Astrocyte (in vitro differentiated cells and primary cell): ENCODE data around the gene ZNF516.

Experiments used
- EZH2 ChIP-seq: IDR thresholded peaks from 2 replicates; pipeline ENCODE4 v1.6.1; 2012; ENCODE audit warnings: mild to moderate bottlenecking, low read length, inconsistent platforms; ENCODE audit not compliant: insufficient read depth
- TF ChIP-seq, protein P1 (sequence below): IDR thresholded peaks from 2 replicates; pipeline ENCODE4 v1.5.1; 2011; ENCODE audit warnings: low read depth, mild to moderate bottlenecking, inconsistent platforms, low read length, moderate library complexity; ENCODE audit not compliant: insufficient read depth

DNA sequence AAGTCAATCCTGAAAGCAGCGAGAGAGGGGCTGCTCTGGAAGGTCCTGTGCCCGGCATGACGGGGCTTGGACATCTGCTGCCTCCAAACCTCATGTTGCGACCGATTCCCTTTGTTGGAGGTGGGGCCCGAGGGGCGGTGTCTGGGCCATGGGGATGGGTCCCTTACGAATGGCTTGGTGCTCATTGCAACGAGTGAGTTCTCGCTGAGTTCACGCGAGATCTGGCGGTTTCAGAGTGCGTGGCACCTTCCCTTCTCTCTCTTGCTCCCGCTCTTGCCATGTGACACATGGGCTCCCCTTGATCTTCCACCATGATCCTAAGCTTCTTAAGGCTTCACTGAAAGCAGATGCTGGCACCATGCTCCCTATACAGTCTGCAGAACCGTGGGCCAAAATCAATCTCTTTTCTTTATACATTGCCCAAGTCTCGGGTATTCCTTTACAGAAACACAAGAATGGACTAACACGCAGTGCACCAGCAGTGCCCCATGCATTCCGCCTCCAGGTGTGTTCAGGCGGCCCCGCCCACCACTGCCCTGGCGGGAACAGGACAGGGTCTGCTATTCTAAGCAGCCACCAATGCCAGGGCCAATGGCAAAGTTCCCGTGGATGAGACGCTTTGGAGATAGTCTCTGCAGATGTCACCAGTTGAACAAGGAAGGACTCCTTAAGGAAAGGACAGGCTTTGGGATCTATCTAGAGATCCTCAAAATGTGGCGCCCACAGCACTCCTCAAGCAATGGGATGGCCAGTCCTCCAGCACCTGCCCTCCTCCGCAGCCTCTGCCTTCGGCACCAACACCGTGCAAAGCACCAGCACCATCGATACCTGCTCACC lies 63.4 kb downstream of the ZNF516 start:
- TF ChIP-seq, protein P1, sequence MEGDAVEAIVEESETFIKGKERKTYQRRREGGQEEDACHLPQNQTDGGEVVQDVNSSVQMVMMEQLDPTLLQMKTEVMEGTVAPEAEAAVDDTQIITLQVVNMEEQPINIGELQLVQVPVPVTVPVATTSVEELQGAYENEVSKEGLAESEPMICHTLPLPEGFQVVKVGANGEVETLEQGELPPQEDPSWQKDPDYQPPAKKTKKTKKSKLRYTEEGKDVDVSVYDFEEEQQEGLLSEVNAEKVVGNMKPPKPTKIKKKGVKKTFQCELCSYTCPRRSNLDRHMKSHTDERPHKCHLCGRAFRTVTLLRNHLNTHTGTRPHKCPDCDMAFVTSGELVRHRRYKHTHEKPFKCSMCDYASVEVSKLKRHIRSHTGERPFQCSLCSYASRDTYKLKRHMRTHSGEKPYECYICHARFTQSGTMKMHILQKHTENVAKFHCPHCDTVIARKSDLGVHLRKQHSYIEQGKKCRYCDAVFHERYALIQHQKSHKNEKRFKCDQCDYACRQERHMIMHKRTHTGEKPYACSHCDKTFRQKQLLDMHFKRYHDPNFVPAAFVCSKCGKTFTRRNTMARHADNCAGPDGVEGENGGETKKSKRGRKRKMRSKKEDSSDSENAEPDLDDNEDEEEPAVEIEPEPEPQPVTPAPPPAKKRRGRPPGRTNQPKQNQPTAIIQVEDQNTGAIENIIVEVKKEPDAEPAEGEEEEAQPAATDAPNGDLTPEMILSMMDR = no peak
- no peak for TF ChIP-seq EZH2
